Liver (tissue), 9 donors: ENCODE data around the gene CCND1. TPM values are rescaled to one million over a fixed set of nuclear protein-coding genes. Genes with fewer than 3 reads are reported as not detected.
"Not testable (repeated sequence)": the region's sequence is repeated elsewhere in the genome, so short reads cannot be mapped to it uniquely, and the experiment has no call there.

Source experiments
- DNase-seq: peaks from one replicate; pipeline ENCODE4 v3.0.0-alpha.2; 2017; ENCODE audit warnings: low spot score
- H3K27ac ChIP-seq, 2 donors: one replicate each; pipeline ENCODE4 v1.7.0; 2013; ENCODE audit warnings: inconsistent platforms in 2 of 2, low read length in 2 of 2, control low read depth in 1 of 2, low read depth in 1 of 2, mild to moderate bottlenecking in 1 of 2
- H3K27me3 ChIP-seq, 4 donors: one replicate each; pipeline versions ENCODE4 v1.6.1 to v1.7.0; 2013; ENCODE audit warnings: low read length in 3 of 4, inconsistent platforms in 1 of 4, mild to moderate bottlenecking in 1 of 4, moderate library complexity in 1 of 4; ENCODE audit not compliant: control insufficient read depth in 4 of 4, insufficient read depth in 4 of 4
- H3K36me3 ChIP-seq, 4 donors: one replicate each; pipeline versions ENCODE4 v1.6.1 to v1.7.0; 2013; ENCODE audit warnings: low read length in 3 of 4, mild to moderate bottlenecking in 3 of 4, low read depth in 1 of 4, moderate library complexity in 1 of 4; ENCODE audit not compliant: control insufficient read depth in 4 of 4, insufficient read depth in 3 of 4
- H3K4me1 ChIP-seq, 4 donors: one replicate each; pipeline versions ENCODE4 v1.6.1 to v1.7.0; 2013; ENCODE audit warnings: low read length in 3 of 4, mild to moderate bottlenecking in 3 of 4, moderate library complexity in 1 of 4; ENCODE audit not compliant: control insufficient read depth in 4 of 4, insufficient read depth in 4 of 4
- H3K4me3 ChIP-seq, 3 donors: one replicate each; pipeline versions ENCODE4 v1.6.1 to v1.7.0; 2013; ENCODE audit warnings: low read length in 3 of 3, control low read depth in 1 of 3, low read depth in 1 of 3, mild to moderate bottlenecking in 1 of 3
- H3K9ac ChIP-seq, 2 donors: one replicate each; pipeline ENCODE4 v1.7.0; 2013; ENCODE audit warnings: low read length in 2 of 2, mild to moderate bottlenecking in 2 of 2, moderate library complexity in 2 of 2, control low read depth in 1 of 2, low read depth in 1 of 2
- H3K9me3 ChIP-seq, 4 donors: one replicate each; pipeline versions ENCODE4 v1.6.1 to v1.7.0; 2013; ENCODE audit warnings: low read length in 3 of 4; ENCODE audit not compliant: control insufficient read depth in 4 of 4
- ATF3 ChIP-seq: IDR thresholded peaks from 2 replicates; pipeline ENCODE4 v1.6.1; 2016; ENCODE audit warnings: antibody characterized with exemption
- CTCF ChIP-seq: fragments of 150-350 bp; IDR thresholded peaks from 2 replicates; pipeline ENCODE4 v1.5.1; 2017; ENCODE audit warnings: improper control_type of control experiment, low read depth, low read length; ENCODE audit not compliant: missing input control
- FOXA1 ChIP-seq: IDR thresholded peaks from 2 replicates; pipeline ENCODE4 v1.6.1; 2016; ENCODE audit warnings: antibody characterized with exemption
- FOXA2 ChIP-seq: IDR thresholded peaks from 2 replicates; pipeline ENCODE4 v1.6.1; 2016; ENCODE audit warnings: antibody characterized with exemption
- HNF4A ChIP-seq, 2 donors: conservative IDR thresholded peaks; 2 replicates each; pipeline ENCODE4 v1.6.1; 2016; ENCODE audit warnings: antibody characterized with exemption in 2 of 2, mild to moderate bottlenecking in 2 of 2
- HNF4G ChIP-seq: IDR thresholded peaks from 2 replicates; pipeline ENCODE4 v1.6.1; 2016; ENCODE audit warnings: antibody characterized with exemption
- JUND ChIP-seq, 2 donors: IDR thresholded peaks; 2 replicates each; pipeline ENCODE4 v1.6.1; 2016; ENCODE audit warnings: antibody characterized with exemption in 2 of 2
- NR2F2 ChIP-seq: IDR thresholded peaks from 2 replicates; pipeline ENCODE4 v1.6.1; 2016; ENCODE audit warnings: antibody characterized with exemption
- RXRA ChIP-seq, 2 donors: IDR thresholded peaks; 2 replicates each; pipeline ENCODE4 v1.6.1; 2017 to 2018; ENCODE audit warnings: antibody characterized with exemption in 2 of 2, mild to moderate bottlenecking in 1 of 2
- TAF1 ChIP-seq: conservative IDR thresholded peaks from 2 replicates; pipeline ENCODE4 v1.6.1; 2016; ENCODE audit warnings: antibody characterized with exemption, mild to moderate bottlenecking
- WGBS: extraction: QIAGEN DNeasy Blood & Tissue Kit; methylation state at CpG from one replicate; pipeline ENCODE4 v1.1.7; 2013; 5-methylcytosine and 5-hydroxymethylcytosine counted together
- polyA plus RNA-seq, 2 donors: library from polyadenylated mRNA; stranded (reverse) in 1 of 2; unstranded in 1 of 2; fragments of 200-250 nt in 1 of 2; fragments of >200 nt in 1 of 2; fragmentation: Nextera tagmentation in 1 of 2; extraction: Ambion mirVana in 1 of 2; gene quantifications; one replicate each; pipeline versions ENCODE4 v1.2.1 to v1.2.3, GENCODE V29; 2013 to 2015
- total RNA-seq, 2 donors: library from RNA; depleted of rRNA; stranded (reverse); fragments of >200 nt; gene quantifications; one replicate each; pipeline ENCODE4 v1.2.3, GENCODE V29; 2014
- TF ChIP-seq, protein P1 (sequence below): IDR thresholded peaks from 2 replicates; pipeline ENCODE4 v1.6.1; 2016; ENCODE audit warnings: antibody characterized with exemption, mild to moderate bottlenecking
- donor health status: healthy.
- donor health status: healthy.
- donor health status: healthy.
- donor health status: healthy.
- donor health status: healthy.

Gene CCND1
- total and polyA plus RNA-seq, 4 donors: 28.9 to 100 (median 53.3) TPM

DNA sequence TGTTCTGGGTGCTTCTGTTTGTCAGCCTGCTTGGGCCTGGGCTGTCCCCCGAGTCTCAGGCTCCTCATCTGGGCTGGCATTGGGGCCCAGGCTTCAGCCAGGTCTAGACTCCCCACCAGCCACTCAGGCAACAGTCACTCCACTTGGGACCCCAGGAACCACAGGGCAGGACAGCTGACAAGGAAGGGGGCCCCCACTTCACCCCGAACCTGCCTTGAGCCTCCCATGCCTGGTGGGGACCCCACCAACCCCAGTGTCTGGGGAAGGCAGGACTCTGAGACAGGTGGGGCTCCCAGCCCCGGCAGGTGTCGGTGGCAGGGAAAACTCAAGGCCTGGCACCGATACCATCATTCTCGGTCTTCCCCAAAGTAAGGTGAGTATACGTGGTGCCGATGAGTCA lies 45.9 kb downstream of the CCND1 start (continued):
- TF ChIP-seq TAF1: no peak
- TF ChIP-seq NR2F2: no peak

DNA sequence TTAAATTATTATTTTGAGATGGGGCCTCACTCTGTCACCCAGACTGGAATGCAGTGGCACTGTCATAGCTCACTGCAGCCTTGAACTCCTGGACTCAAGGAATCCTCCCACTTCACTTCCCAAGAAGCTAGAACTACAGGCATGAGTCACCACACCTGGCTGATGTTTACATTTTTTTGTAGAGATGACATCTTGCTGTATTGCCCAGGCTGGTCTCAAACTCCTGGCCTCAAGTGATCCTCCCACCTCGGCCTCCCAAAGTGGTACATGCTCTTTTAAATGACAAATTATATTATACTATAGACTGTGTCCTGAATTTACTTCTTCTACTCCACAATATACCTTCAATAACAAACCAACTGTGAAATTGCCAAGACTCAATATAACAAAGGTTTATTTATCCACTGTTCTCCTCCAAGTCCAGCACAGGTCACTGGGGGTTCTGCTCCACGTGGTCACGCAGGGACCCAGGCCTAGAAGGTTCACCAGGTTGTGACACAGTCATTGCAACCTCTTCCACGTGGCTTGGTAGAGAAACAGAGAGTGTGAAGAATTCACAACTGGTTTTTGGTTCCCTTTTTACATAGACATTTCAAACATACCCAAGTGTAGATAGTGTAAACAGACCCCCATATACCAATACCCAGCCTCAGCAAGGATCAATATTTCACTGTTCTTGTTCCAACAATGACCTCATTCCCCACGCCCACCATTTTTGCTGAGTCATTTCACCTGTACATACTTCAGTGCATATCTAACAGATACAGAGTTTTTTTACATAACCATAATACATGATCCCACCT lies 47.2 kb downstream of the CCND1 start:
- not testable (repeated sequence) for H3K4me3 ChIP-seq, H3K27ac ChIP-seq, DNase-seq, H3K4me1 ChIP-seq, H3K36me3 ChIP-seq, H3K9ac ChIP-seq, H3K9me3 ChIP-seq, H3K27me3 ChIP-seq
- TF ChIP-seq RXRA (IDR thresholded peaks at IDR 0.05) (peak in 1 of 2 donors; percentile 47), JUND (IDR thresholded peaks at IDR 0.05) (peak; percentile 48 to 52)
- WGBS: 62% methylated on average over 5 of the region's 5 CpGs

DNA sequence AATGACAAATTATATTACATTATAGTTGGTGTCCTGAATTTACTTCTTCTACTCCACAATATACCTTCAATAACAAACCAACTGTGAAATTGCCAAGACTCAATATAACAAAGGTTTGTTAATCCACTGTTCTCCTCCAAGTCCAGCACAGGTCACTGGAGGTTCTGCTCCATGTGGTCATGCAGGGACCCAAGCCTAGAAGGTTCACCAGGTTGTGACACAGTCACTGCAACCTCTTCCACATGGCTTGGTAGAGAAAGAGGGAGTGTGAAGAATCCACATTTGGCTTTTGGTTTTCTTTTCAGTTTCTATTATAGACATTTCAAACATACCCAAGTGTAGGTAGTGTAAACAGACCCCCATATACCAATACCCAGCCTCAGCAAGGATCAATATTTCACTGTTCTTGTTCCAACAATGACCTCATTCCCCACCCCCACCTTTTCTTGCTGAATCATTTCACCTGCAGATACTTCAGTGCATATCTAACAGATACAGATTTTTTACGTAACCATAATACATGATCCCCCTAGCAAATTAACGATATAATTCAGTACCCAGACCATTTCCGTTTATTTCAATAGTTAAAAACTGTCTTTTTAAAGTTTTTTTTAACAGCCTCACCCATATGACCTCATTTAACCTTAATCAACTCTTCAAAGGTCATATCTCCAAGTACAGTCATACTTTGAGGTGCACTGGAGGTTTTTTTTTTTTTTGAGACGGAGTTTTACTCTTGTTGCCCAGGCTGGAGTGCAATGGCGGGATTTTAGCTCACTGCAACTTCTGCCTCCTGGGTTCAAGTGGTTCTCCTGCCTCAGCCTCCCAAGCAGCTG lies 48.7 kb downstream of the CCND1 start:
- no peak for DNase-seq
- Histone ChIP-seq H3K36me3 (no peaks in the 10 kb centered on the region), H3K27me3 (no peaks in the 10 kb centered on the region), H3K4me3 (no peak overlapping the region), H3K9ac (no peak overlapping the region), H3K4me1 (peaks cover 0 to 4% (median 0%) of the 10 kb centered on the region in 4 donors), H3K9me3 (no peaks in the 10 kb centered on the region), H3K27ac (no peak overlapping the region)
- WGBS: 90% methylated on average over 5 of the region's 5 CpGs
- no peak for TF ChIP-seq ATF3
- TF ChIP-seq JUND (IDR thresholded peaks at IDR 0.05): peak; percentile 14 to 22
- no peak for TF ChIP-seq CTCF
- TF ChIP-seq RXRA (IDR thresholded peaks at IDR 0.05): peak in 1 of 2 donors; percentile 22
- TF ChIP-seq HNF4A (conservative IDR thresholded peaks at IDR 0.05): no peak
- TF ChIP-seq FOXA1: no peak
- no peak for TF ChIP-seq HNF4G

DNA sequence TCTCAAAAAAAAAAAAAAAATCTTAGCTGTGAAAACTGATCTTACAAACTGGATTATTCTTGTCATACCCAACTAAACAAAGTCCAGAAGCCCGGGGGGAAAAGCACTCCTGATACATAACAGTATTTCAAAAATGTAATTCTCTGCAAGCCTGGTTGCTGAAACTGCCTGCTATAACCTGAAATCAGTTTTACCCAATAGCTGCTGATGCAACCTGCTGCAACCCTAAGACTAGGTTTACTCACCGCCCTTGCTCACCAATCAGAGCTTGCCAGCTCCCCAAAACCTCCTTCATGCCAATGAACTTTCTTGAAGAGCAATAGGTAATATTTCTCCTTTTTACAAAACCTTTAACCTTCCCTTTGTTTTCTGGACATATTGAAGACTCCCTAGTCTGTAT lies 50.5 kb downstream of the CCND1 start:
- H3K4me3 ChIP-seq: no peak overlapping the region
- no peak for DNase-seq
- no peaks in the 10 kb centered on the region for H3K36me3 ChIP-seq
- H3K4me1 ChIP-seq: no peaks in the 10 kb centered on the region
- no peaks in the 10 kb centered on the region for H3K27me3 ChIP-seq
- no peak overlapping the region for H3K9ac ChIP-seq
- WGBS: 87% methylated on average over 2 of the region's 2 CpGs
- H3K9me3 ChIP-seq: no peaks in the 10 kb centered on the region
- no peak overlapping the region for H3K27ac ChIP-seq
- TF ChIP-seq, protein P1, sequence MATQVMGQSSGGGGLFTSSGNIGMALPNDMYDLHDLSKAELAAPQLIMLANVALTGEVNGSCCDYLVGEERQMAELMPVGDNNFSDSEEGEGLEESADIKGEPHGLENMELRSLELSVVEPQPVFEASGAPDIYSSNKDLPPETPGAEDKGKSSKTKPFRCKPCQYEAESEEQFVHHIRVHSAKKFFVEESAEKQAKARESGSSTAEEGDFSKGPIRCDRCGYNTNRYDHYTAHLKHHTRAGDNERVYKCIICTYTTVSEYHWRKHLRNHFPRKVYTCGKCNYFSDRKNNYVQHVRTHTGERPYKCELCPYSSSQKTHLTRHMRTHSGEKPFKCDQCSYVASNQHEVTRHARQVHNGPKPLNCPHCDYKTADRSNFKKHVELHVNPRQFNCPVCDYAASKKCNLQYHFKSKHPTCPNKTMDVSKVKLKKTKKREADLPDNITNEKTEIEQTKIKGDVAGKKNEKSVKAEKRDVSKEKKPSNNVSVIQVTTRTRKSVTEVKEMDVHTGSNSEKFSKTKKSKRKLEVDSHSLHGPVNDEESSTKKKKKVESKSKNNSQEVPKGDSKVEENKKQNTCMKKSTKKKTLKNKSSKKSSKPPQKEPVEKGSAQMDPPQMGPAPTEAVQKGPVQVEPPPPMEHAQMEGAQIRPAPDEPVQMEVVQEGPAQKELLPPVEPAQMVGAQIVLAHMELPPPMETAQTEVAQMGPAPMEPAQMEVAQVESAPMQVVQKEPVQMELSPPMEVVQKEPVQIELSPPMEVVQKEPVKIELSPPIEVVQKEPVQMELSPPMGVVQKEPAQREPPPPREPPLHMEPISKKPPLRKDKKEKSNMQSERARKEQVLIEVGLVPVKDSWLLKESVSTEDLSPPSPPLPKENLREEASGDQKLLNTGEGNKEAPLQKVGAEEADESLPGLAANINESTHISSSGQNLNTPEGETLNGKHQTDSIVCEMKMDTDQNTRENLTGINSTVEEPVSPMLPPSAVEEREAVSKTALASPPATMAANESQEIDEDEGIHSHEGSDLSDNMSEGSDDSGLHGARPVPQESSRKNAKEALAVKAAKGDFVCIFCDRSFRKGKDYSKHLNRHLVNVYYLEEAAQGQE: no peak
- TF ChIP-seq HNF4A (conservative IDR thresholded peaks at IDR 0.05) (no peak), FOXA2 (no peak), HNF4G (no peak)
